HG02973 (cell line): ENCODE measurements around the gene STRIP2.
"Not testable (repeated sequence)": the region's sequence is repeated elsewhere in the genome, so short reads cannot be mapped to it uniquely, and the experiment has no call there.

ENCODE experiments used
- ATAC-seq: cut with Tn5 transposase; IDR thresholded peaks from one replicate; pipeline ENCODE4 v1.9.1; 2021; ENCODE audit warnings: moderate library complexity; ENCODE audit not compliant: unreplicated experiment

Gene STRIP2

DNA sequence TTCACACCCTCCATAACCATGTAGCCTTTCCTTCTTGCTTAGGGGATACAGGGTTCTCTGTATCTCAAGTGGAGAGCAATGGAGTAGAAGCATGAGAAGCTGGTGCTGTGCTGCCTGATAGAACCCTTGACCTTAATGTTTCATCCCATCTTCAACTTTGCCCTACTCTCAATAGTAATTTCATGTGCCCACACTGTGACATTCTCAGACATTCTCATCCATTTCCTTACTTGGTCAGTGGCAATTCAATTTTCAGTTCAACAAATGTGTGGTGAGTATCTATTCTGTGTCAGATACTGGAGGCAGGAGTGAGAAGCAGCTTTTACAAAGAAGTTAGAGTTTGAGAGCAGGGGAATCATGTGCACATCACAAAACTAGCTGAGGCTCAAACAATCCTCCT lies 16.1 kb downstream of the STRIP2 start:
- no peak for ATAC-seq

DNA sequence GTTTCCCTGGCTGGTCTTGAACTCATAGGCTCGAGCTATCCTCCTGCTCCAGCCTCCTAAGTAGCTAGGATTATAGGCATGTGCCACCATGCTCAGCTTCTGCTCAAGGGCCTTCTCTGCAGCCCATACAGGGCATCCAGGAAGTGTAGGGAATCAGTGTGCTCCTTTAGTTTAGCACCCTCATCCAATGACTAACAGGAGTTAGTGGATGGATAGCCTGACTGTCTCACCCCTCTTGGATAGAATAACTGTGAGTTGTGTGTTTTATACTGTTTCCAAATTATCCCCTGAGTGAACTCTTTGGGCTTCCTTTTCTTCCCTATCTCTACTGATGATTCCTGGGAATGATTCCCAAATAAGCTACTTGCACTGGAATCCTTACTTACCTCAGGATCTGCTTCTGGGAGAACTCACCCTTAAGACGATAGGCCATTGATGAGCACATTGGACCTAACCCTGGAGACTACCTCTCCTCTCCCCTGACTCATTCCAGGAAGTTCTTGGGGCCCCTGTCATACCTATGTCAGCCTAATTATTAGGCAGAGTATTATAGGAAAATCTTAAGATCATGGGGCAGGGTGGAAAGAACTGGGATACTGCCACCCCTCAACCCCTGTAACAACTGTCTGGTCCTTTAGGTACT lies 18.5 kb downstream of the STRIP2 start:
- ATAC-seq = no peak

- no peak for ATAC-seq
Measured at GRCh38 chr7:129453510-129454248, 19.4 kb downstream of the STRIP2 start.

DNA sequence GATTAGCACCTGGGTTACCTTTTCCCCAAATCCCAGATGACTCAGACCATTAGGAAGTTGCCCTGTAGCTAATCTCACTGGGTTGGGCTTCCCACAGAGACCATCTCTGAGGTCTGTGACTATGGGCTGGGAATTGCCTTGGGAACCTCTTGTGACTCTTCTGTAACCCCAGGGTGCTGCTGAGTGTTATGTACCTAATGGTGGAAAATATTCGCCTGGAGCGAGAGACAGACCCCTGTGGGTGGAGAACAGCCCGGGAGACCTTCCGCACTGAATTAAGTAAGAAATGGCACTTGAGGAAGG lies 20.0 kb downstream of the STRIP2 start:
- ATAC-seq = no peak

- no peak for ATAC-seq
Measured at GRCh38 chr7:129456421-129456820, 22.2 kb downstream of the STRIP2 start.

GRCh38 chr7:129457101-129457500 lies 22.9 kb downstream of the STRIP2 start:
- ATAC-seq = no peak

GRCh38 chr7:129458171-129458570 lies 23.9 kb downstream of the STRIP2 start:
- no peak for ATAC-seq

GRCh38 chr7:129461809-129462208 lies 27.6 kb downstream of the STRIP2 start:
- ATAC-seq = no peak

GRCh38 chr7:129462420-129462819 lies 28.2 kb downstream of the STRIP2 start:
- ATAC-seq = no peak

- no peak for ATAC-seq
Measured at GRCh38 chr7:129464194-129464593, 30.0 kb downstream of the STRIP2 start.

GRCh38 chr7:129465080-129465479 lies 30.8 kb downstream of the STRIP2 start:
- ATAC-seq = no peak

- no peak for ATAC-seq
Measured at GRCh38 chr7:129466796-129467195, 32.6 kb downstream of the STRIP2 start.

- no peak for ATAC-seq
Measured at GRCh38 chr7:129468087-129468486, 33.9 kb downstream of the STRIP2 start.

GRCh38 chr7:129468547-129468946 lies 34.3 kb downstream of the STRIP2 start:
- no peak for ATAC-seq

GRCh38 chr7:129469930-129470329 lies 35.7 kb downstream of the STRIP2 start:
- ATAC-seq = no peak

DNA sequence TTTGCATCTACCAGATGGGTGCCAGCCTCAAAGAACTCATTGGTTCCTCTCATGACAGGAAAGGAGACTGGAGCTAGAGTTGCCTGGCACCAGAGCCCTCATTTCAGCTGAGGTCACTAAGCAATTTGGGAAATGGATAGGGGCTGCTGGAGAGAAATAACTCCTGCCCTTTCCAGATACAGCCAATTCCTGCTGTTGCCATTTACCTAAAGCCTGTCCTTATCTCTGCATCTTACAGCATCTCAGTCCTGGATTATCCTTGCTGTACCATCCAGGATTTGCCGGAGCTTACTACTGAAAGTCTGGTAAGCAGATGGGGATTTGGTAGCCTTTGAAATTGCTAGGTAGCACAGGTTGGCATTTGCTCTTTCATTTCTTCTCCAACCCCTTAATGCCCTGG lies 36.2 kb downstream of the STRIP2 start:
- ATAC-seq = no peak

DNA sequence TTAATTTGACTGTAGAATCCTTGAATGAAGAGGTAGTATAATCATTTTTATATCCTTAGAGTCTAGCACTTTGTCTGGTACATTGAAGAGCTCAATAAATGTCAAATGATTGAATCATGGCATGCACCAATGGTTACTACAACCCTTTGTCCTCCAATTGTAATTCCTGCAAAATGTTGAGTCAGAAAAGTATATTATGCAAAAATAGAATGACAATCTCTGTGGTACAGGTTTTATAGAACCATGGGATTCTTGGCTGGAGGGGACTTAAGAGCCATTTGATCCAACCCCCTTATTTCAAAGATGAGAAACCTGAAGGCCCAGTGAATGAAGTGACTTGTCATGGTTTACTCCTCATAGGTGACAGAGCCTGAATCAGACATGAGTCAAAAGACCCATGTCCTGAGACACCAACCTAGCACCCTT lies 37.2 kb downstream of the STRIP2 start:
- no peak for ATAC-seq

DNA sequence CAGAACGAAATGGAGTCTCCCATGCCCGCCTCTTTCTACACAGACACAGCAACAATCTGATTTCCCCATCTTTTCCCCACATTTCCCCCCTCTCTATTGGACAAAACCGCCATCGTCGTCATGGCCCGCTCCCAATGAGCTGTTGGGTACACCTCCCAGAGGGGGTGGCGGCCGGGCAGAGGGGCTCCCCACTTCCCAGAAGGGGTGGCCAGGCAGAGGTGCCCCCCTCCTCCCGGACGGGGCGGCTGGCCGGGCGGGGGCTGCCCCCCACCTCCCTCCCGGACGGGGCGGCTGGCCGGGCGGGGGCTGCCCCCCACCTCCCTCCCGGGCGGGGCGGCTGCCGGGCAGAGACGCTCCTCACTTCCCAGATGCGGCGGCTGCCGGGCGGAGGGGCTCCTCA lies 41.7 kb downstream of the STRIP2 start:
- not testable (repeated sequence) for ATAC-seq

DNA sequence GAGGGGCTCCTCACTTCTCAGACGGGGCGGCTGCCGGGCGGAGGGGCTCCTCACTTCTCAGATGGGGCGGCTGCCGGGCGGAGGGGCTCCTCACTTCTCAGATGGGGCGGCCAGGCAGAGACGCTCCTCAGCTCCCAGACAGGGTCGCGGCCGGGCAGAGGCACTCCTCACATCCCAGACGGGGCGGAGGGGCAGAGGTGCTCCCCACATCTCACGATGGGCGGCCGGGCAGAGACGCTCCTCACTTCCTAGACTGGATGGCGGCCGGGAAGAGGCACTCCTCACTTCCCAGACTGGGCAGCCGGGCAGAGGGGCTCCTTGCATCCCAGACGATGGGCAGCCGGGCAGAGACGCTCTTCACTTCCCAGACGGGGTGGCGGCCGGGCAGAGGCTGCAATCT lies 42.2 kb downstream of the STRIP2 start:
- not testable (repeated sequence) for ATAC-seq

DNA sequence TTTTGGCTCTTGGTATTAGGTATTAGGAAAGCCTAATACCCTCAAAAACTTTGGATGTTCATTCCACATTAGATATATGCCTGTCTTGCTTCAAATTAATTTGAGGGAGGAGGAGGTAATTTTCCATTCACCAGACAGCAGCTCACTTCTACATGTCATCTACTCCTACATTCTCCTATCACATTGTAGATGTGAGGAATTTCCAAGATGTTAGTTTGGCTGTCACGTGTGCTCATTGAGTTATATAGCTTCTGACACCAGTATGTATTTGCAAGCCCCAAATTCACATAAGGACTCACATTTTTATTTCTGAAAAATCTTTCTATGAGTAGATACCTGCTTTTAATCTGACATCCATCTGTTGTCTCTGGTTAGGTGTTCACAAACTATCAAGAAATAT lies 45.6 kb downstream of the STRIP2 start:
- ATAC-seq = no peak

DNA sequence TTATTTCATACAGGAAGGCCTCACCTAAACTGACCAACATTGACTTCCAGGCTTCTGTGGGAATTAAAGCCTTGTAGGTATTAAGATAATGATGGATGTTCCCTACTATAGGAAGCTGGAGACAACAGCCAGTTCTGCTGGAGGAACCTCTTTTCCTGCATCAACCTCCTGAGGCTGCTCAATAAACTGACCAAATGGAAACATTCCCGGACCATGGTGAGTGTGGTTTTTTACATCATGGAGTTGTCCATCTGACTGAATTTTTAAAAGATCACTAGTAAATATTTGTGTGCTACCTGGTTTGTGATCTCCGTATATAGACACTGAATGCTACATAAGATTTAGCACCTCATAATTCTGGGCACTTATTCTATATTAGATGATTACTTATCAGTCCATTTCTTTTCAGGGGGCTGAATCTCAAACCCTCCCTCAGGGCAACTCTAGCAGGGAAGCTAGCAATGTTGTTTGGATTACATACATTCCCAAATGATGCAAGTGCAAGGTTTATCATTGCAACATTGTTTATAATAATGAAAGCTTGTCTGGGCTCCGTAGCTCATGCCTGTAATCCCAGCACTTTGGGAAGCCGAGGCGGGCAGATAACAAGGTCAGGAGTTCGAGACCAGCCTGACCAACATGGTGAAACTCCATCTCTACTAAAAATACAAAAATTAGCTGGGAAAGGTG lies 46.6 kb downstream of the STRIP2 start:
- no peak for ATAC-seq

- ATAC-seq = not testable (repeated sequence)
Measured at GRCh38 chr7:129481376-129481775, 47.1 kb downstream of the STRIP2 start.
